GM21619 (cell line): Measurements from ENCODE around the gene MKNK1.

Experiments used
- ATAC-seq: cut with Tn5 transposase; IDR thresholded peaks from one replicate; pipeline ENCODE4 v1.9.1; 2021; ENCODE audit not compliant: unreplicated experiment

Gene MKNK1

GRCh38 chr1:46599059-46599970, 4.8 kb downstream of the MKNK1 start:
- no peak for ATAC-seq

DNA sequence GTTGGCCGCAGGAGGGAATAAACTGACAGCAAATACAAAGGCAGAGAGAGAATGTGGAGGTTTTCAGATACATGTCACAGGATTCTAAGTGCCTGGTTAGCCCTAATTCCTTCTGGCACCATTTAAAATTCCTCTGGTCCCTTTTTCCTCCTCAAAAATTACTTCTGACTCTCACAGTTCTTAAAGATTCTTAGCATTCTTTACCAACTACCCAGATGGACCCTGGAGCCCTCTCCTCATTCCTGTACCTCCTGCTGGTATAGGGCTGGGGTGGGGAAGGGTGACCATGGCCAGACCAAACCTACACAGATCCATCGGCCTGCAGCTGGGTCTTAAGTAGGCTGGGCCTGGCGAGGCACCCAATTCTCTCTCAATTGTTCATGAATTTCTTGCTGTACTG, 7.2 kb downstream of the MKNK1 start:
- no peak for ATAC-seq

DNA sequence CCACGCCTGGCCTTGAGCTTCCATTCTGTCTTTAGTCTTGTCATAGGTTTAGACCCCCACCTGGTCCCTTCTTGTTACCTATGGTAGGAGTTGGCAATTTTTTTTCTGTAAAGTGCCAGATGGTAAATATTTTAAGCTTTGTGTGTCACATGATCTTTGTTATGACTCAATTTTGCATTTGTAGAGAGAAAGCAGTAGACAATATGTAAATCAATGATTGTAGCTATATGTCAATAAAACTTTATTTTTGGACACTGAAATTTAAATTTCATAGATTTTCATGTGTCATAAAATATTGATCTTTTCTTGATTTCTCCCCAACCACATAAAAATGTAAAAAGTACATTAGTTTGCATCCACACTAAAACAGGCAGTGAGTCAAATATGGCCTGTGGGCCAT, 8.0 kb downstream of the MKNK1 start:
- no peak for ATAC-seq

DNA sequence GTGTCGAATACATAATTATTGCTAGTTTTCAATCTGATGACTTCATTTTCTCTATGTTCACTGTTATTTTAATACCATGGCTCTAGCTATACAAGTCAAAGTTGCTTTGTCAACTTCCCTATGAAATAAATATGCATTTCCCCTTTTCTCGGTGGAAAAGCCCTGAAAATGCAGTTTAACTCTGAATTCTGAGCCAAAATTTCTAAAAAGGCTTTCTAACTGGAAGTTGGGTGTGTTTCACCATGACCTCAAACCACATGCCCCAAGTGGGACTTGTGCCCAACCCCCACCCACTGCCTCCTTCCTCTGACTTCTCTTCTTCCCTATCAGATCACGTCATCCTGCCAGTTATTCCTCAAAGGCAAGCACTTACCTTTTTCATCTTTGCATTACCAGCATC, 8.9 kb downstream of the MKNK1 start:
- ATAC-seq = no peak

- no peak for ATAC-seq
These were observed 10.0 kb downstream of the MKNK1 start for GRCh38 chr1:46594063-46594462.

DNA sequence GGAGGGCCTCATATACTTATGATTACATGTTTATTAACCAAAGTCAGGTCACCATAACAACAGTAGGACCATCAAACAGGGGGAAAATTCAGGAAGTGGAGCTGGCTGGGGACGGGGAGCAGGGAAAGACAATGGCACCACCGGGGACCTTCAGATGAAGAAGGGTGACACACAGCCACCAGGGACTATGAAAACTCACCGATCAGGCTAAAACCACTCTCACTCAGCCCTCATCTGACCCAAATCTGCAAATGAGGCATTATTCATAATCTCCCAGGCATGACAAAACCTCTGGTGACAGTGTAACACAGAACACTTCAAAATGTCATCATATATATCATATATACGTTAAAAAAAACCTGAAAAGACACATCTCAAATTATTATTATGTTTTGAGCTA, 11.2 kb downstream of the MKNK1 start:
- ATAC-seq = no peak

GRCh38 chr1:46589529-46589928, 14.5 kb downstream of the MKNK1 start:
- no peak for ATAC-seq

DNA sequence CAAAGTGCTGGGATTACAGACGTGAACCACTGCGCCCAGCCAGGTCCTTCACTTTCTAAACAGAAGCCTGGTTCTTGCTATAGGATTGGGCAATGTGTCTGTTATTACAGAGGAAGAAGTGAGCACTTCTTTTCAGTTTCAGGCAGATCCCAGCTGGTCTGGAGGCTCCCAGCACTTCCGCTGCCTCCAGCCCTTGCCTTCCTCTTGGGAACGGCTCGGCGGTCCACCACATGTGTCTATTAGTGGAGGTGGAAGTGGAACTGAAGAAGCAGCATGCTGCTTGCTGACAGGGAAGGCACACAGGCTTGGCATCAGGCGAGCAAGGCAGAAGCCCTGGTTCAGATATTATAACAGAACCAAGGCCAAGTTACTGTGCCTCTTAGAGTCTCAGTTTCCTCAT, 17.0 kb downstream of the MKNK1 start:
- ATAC-seq = no peak

DNA sequence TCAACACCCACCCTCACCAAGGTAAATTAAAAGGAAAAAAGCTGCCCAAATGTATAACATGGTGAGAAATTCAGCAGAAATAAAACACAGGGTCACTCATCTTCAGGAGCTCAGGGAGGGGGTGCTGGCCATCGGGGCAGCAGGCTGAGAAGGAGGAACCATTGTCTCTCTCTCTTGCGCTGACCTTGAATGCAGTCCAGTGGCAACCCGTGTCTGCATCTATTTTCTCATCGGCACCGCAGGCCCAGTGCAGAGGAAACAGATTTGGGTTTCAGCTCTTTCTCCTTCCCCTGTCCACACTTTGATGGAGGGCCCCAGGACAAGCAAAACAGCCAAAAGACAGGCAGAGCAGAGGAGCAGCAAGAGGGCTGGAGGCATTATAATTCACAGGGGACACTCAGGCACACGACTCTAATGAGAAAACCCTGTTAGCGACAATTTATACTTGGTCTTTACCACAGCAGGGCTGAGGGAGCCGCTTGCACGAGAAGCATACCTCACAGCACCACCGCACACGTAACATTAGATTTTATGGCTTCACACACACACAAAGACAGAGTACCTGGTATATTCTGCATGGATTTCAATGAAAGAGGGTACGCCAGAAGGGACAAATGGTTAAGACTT, 18.6 kb downstream of the MKNK1 start:
- no peak for ATAC-seq

- ATAC-seq = no peak
These were observed 20.6 kb downstream of the MKNK1 start for GRCh38 chr1:46583494-46583893.

GRCh38 chr1:46582972-46583371, 21.1 kb downstream of the MKNK1 start:
- no peak for ATAC-seq

- ATAC-seq = no peak
These were observed 22.2 kb downstream of the MKNK1 start for GRCh38 chr1:46581681-46582455.

- ATAC-seq = no peak
These were observed 23.7 kb downstream of the MKNK1 start for GRCh38 chr1:46580140-46580903.

DNA sequence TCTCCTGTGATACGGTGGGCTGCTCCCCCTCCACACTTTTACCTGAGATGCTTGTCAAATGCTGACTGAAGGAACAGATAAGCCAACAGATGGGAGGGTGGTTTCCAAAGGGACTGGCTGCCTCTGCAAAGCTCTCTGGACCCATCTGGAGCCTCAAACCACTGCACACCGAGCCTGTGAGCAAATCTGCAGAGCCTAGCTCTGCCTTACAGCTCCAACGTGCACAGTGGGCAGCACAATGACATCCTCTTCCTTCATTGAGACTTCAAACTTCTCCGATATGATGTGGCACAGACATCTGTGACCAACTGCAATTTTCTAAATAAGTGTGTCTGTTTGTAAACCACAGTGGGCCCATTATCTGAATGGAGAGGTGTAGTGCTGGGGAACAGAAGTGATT, 26.4 kb downstream of the MKNK1 start:
- ATAC-seq = no peak

DNA sequence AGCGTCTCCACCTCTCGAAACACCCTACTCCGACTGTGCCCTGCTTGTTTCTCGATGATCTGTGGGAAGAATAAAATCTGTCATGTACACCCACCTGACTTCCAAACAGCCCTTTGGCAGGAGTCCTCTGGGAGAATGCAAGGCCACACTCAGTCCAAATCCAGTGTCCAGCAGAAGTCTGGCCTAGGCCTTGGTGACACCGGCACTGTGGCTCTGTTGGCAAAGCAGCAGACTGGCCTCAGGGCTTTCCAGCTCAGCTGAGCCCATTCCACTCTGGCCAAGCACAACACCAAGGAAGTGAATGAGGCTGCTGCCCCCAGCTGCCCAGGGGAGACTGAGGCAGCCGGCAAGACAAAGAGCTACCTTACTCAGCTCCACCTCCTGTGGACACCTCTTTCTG, 27.5 kb downstream of the MKNK1 start:
- ATAC-seq = no peak

- no peak for ATAC-seq
These were observed 28.3 kb downstream of the MKNK1 start for GRCh38 chr1:46575778-46576177.

DNA sequence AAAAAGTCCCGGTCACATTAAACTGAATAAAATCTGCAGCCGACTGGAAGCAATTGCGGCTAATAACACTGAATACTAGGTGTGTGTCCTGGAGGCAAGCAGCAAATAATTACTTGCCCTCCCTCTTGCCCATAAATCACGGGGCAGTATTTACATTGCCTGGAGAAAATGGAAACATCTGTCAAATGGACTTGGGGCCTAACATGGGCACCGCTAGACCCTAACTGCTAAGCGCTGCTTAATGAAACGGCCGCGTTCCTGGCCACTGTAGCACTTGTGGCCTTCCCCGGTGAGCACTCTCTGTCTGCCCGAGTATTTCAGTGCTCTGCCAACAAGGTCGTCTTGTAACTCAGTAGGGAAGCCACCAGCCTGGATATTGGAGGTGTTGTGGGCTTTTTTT, 28.8 kb downstream of the MKNK1 start:
- ATAC-seq = no peak

DNA sequence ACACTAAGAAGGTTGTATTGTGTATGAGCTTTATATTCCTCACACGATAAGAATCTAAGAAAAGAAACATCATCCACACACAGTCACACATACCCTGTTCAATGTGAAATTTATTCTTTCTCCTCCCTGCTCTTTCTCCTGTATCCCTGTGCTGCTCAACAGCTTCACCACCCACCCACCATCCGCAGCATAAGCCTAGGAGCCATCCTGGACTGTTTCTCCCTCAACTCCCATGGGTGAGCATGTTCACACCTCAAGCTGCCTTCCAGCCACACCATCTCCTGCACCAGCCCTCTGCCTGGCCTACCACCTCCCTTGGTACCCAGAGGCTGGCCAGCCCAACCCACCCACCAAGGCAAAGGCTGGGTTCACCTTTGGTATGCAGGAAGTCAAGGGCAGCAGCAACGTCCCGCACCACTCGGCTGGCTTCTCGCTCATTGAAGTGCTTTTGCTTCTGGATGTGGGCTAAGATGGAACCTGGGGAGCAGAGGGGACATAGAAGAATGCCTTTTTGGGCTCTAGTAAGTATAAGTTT, 32.3 kb downstream of the MKNK1 start:
- ATAC-seq = no peak

GRCh38 chr1:46569884-46570725, 34.0 kb downstream of the MKNK1 start:
- no peak for ATAC-seq

DNA sequence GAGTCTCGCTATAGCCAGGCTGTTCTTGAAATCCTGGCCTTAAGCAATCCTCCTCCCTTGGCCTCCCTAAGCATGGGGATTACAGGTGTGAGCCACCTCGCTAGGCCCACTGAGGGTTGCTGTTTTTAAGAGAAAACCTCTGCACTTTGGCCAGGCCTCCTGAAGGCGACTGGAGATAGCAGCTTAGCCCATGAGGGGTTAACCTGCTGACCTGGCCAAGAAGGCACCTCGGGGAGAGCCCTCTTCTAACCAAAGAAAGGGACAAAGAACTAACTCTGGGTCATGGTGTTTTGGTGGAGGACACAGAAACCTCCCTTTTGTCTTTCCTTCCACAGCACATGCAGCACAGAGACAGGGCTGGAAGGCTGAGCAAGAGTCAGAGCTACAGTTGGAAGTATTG, 35.0 kb downstream of the MKNK1 start:
- no peak for ATAC-seq
